ENCODE data around the gene OTOP2. TPM values are rescaled to one million over a fixed set of nuclear protein-coding genes. Genes with fewer than 3 reads are reported as not detected.

OTOP2 gene
- total RNA-seq, 1 experiment from 2014 or later: not detected

DNA sequence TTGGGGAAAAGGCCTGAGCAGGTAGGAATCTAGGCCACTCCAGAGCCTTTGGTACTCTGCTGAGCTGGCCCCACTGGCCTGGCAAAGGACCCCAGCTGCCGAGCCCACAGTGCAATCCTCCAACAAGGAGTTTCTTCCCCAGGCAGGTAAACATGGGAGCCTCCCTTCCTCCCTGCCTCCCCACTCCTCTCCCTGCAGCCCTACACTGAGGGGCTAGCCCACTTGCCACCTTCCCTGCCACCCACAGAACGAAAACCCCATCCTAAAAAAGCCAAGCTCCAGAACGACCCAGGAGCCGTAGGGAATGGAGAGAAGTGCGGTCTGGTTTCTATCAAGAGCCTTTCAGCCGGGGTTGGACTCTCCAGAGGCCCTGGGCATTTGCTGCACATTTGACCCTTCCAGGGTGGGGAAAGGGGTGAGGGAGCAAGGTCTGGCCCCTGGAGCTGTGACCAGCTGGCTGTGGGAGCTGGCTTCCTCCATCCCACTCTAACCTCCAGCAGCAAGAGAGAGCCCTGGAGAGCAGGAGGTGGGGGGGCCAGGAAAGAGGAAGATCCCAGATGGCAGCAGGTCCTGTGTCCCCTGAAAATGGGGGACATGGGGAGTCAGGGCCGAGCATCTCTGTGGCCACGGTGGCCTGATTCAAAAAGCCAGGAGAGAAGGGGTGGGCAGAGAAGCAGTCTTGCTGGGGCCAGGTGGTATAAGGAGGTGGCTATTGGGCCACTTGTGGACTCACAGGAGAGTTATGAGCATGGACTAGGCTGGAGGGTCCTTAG, 47.2 kb downstream of the OTOP2 start:
- TF ChIP-seq ZNF263 (CRISPR knock-in tag; IDR thresholded peaks at IDR 0.05; ENCODE audit: low read depth) (no peak), SP1 (CRISPR knock-in tag; conservative IDR thresholded peaks at IDR 0.05) (no peak), ZBTB21 (CRISPR knock-in tag; IDR thresholded peaks at IDR 0.05; ENCODE audit: borderline replicate concordance) (no peak), ZNF317 (CRISPR knock-in tag; IDR thresholded peaks at IDR 0.05; ENCODE audit: borderline replicate concordance, low read depth) (no peak), ZNF532 (CRISPR knock-in tag; IDR thresholded peaks at IDR 0.05; ENCODE audit: borderline replicate concordance) (no peak), MYBL2 (CRISPR knock-in tag; IDR thresholded peaks at IDR 0.05) (no peak), FOXP1 (CRISPR knock-in tag; IDR thresholded peaks at IDR 0.05; ENCODE audit: borderline replicate concordance) (no peak), KAT7 (CRISPR knock-in tag; IDR thresholded peaks at IDR 0.05; ENCODE audit: borderline replicate concordance) (no peak), HMGA2 (CRISPR knock-in tag; IDR thresholded peaks at IDR 0.05) (no peak)
- TF ChIP-seq, protein P1, sequence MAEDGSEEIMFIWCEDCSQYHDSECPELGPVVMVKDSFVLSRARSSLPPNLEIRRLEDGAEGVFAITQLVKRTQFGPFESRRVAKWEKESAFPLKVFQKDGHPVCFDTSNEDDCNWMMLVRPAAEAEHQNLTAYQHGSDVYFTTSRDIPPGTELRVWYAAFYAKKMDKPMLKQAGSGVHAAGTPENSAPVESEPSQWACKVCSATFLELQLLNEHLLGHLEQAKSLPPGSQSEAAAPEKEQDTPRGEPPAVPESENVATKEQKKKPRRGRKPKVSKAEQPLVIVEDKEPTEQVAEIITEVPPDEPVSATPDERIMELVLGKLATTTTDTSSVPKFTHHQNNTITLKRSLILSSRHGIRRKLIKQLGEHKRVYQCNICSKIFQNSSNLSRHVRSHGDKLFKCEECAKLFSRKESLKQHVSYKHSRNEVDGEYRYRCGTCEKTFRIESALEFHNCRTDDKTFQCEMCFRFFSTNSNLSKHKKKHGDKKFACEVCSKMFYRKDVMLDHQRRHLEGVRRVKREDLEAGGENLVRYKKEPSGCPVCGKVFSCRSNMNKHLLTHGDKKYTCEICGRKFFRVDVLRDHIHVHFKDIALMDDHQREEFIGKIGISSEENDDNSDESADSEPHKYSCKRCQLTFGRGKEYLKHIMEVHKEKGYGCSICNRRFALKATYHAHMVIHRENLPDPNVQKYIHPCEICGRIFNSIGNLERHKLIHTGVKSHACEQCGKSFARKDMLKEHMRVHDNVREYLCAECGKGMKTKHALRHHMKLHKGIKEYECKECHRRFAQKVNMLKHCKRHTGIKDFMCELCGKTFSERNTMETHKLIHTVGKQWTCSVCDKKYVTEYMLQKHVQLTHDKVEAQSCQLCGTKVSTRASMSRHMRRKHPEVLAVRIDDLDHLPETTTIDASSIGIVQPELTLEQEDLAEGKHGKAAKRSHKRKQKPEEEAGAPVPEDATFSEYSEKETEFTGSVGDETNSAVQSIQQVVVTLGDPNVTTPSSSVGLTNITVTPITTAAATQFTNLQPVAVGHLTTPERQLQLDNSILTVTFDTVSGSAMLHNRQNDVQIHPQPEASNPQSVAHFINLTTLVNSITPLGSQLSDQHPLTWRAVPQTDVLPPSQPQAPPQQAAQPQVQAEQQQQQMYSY (CRISPR knock-in tag; IDR thresholded peaks at IDR 0.05): no peak
- TF ChIP-seq, protein P2, sequence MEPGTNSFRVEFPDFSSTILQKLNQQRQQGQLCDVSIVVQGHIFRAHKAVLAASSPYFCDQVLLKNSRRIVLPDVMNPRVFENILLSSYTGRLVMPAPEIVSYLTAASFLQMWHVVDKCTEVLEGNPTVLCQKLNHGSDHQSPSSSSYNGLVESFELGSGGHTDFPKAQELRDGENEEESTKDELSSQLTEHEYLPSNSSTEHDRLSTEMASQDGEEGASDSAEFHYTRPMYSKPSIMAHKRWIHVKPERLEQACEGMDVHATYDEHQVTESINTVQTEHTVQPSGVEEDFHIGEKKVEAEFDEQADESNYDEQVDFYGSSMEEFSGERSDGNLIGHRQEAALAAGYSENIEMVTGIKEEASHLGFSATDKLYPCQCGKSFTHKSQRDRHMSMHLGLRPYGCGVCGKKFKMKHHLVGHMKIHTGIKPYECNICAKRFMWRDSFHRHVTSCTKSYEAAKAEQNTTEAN (CRISPR knock-in tag; IDR thresholded peaks at IDR 0.05): no peak
- TF ChIP-seq, protein P3, sequence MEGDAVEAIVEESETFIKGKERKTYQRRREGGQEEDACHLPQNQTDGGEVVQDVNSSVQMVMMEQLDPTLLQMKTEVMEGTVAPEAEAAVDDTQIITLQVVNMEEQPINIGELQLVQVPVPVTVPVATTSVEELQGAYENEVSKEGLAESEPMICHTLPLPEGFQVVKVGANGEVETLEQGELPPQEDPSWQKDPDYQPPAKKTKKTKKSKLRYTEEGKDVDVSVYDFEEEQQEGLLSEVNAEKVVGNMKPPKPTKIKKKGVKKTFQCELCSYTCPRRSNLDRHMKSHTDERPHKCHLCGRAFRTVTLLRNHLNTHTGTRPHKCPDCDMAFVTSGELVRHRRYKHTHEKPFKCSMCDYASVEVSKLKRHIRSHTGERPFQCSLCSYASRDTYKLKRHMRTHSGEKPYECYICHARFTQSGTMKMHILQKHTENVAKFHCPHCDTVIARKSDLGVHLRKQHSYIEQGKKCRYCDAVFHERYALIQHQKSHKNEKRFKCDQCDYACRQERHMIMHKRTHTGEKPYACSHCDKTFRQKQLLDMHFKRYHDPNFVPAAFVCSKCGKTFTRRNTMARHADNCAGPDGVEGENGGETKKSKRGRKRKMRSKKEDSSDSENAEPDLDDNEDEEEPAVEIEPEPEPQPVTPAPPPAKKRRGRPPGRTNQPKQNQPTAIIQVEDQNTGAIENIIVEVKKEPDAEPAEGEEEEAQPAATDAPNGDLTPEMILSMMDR (IDR thresholded peaks at IDR 0.05): no peak
- TF ChIP-seq, protein P4, sequence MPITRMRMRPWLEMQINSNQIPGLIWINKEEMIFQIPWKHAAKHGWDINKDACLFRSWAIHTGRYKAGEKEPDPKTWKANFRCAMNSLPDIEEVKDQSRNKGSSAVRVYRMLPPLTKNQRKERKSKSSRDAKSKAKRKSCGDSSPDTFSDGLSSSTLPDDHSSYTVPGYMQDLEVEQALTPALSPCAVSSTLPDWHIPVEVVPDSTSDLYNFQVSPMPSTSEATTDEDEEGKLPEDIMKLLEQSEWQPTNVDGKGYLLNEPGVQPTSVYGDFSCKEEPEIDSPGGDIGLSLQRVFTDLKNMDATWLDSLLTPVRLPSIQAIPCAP (CRISPR knock-in tag; IDR thresholded peaks at IDR 0.05): no peak
- TF ChIP-seq, protein P5, sequence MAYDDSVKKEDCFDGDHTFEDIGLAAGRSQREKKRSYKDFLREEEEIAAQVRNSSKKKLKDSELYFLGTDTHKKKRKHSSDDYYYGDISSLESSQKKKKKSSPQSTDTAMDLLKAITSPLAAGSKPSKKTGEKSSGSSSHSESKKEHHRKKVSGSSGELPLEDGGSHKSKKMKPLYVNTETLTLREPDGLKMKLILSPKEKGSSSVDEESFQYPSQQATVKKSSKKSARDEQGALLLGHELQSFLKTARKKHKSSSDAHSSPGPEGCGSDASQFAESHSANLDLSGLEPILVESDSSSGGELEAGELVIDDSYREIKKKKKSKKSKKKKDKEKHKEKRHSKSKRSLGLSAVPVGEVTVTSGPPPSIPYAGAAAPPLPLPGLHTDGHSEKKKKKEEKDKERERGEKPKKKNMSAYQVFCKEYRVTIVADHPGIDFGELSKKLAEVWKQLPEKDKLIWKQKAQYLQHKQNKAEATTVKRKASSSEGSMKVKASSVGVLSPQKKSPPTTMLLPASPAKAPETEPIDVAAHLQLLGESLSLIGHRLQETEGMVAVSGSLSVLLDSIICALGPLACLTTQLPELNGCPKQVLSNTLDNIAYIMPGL (CRISPR knock-in tag; IDR thresholded peaks at IDR 0.05): no peak
- TF ChIP-seq, protein P6, sequence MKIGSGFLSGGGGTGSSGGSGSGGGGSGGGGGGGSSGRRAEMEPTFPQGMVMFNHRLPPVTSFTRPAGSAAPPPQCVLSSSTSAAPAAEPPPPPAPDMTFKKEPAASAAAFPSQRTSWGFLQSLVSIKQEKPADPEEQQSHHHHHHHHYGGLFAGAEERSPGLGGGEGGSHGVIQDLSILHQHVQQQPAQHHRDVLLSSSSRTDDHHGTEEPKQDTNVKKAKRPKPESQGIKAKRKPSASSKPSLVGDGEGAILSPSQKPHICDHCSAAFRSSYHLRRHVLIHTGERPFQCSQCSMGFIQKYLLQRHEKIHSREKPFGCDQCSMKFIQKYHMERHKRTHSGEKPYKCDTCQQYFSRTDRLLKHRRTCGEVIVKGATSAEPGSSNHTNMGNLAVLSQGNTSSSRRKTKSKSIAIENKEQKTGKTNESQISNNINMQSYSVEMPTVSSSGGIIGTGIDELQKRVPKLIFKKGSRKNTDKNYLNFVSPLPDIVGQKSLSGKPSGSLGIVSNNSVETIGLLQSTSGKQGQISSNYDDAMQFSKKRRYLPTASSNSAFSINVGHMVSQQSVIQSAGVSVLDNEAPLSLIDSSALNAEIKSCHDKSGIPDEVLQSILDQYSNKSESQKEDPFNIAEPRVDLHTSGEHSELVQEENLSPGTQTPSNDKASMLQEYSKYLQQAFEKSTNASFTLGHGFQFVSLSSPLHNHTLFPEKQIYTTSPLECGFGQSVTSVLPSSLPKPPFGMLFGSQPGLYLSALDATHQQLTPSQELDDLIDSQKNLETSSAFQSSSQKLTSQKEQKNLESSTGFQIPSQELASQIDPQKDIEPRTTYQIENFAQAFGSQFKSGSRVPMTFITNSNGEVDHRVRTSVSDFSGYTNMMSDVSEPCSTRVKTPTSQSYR (CRISPR knock-in tag; IDR thresholded peaks at IDR 0.05): no peak
- Mint-ChIP-seq H3K9me3 (no peaks in the 10 kb centered on the region), H3K27me3 (ENCODE audit: low read depth) (peaks cover 54% of the 10 kb centered on the region), H3K4me1 (peaks cover 12% of the 10 kb centered on the region), H3K27ac (no peak overlapping the region), H3K4me3 (peak overlapping the region; percentile 90), H3K36me3 (no peaks in the 10 kb centered on the region)
- POLR2A ChIA-PET: interaction anchor here (1.0 to 2.0 kb wide), 2 partner anchors 9 to 41 kb away, joined by 3 to 15 read pairs; partner anchors contain the start of gene MRPL58
- ATAC-seq (no peak), DNase-seq (ENCODE audit: low spot score) (no peak)
- CTCF ChIA-PET: interaction anchor here (0.5 to 7.5 kb wide), 11 partner anchors 9 to 202 kb away, joined by 3 to 133 read pairs (median 10); partner anchors contain the start of genes CDR2L, MRPL58 and OTOP2
